GM19238 (cell line): ENCODE data around the gene FOXN1.

Experiments
- DNase-seq: peaks from one replicate; pipeline ENCODE4 v3.0.0; 2011; ENCODE audit warnings: low spot score; ENCODE audit not compliant: insufficient read length

The FOXN1 gene

GRCh38 chr17:28478712-28479615 lies 27.2 kb upstream of the FOXN1 start:
- no peak for DNase-seq

GRCh38 chr17:28480278-28480677 lies 25.9 kb upstream of the FOXN1 start:
- DNase-seq: no peak

GRCh38 chr17:28480799-28481571 lies 25.2 kb upstream of the FOXN1 start:
- DNase-seq: no peak

- no peak for DNase-seq
Observed at GRCh38 chr17:28482551-28483199, 23.5 kb upstream of the FOXN1 start.

- peak; percentile 67 for DNase-seq
Observed at GRCh38 chr17:28484296-28484695, 21.9 kb upstream of the FOXN1 start.

GRCh38 chr17:28485049-28485448 lies 21.1 kb upstream of the FOXN1 start:
- no peak for DNase-seq

GRCh38 chr17:28487881-28488532 lies 18.1 kb upstream of the FOXN1 start:
- DNase-seq: no peak

GRCh38 chr17:28488533-28489276 lies 17.4 kb upstream of the FOXN1 start:
- DNase-seq: no peak

- no peak for DNase-seq
Observed at GRCh38 chr17:28491286-28491685, 14.9 kb upstream of the FOXN1 start.

- DNase-seq: no peak
Observed at GRCh38 chr17:28491860-28492259, 14.3 kb upstream of the FOXN1 start.

- no peak for DNase-seq
Observed at GRCh38 chr17:28492352-28493310, 13.5 kb upstream of the FOXN1 start.

GRCh38 chr17:28493460-28493859 lies 12.7 kb upstream of the FOXN1 start:
- DNase-seq: no peak

- peak; percentile 86 for DNase-seq
Observed at GRCh38 chr17:28494445-28495188, 11.5 kb upstream of the FOXN1 start.

- no peak for DNase-seq
Observed at GRCh38 chr17:28495635-28496034, 10.5 kb upstream of the FOXN1 start.

GRCh38 chr17:28497931-28498330 lies 8.2 kb upstream of the FOXN1 start:
- no peak for DNase-seq

GRCh38 chr17:28498652-28499363 lies 7.3 kb upstream of the FOXN1 start:
- no peak for DNase-seq

GRCh38 chr17:28499364-28499664 lies 6.8 kb upstream of the FOXN1 start:
- DNase-seq: no peak

- DNase-seq: no peak
Observed at GRCh38 chr17:28499684-28500357, 6.3 kb upstream of the FOXN1 start.
